Activated T-helper 1 cell treated with anti-CD3 and anti-CD28 coated beads, Interleukin-12 subunit alpha, Interleukin-12 subunit beta, Interleukin-2, Interleukin-4 antibody, amounts not matched to agents 30 ng/mL and 10 ng/mL and 1 ng/mL, durations not matched to agents 14 hours and 24 hours and 36 hours (primary cell): ENCODE measurements around the gene NLRP5. TPM values are rescaled to one million over a fixed set of nuclear protein-coding genes. Genes with fewer than 3 reads are reported as not detected.

Source experiments
- DNase-seq: peaks from one replicate; pipeline ENCODE4 v3.0.0; 2021; ENCODE audit warnings: low spot score
- H3K27ac Mint-ChIP-seq: one replicate; pipeline ENCODE4 v1.8.0; 2021; ENCODE audit warnings: mild to moderate bottlenecking, mixed read lengths
- H3K27me3 Mint-ChIP-seq: one replicate; pipeline ENCODE4 v1.8.0; 2022; ENCODE audit warnings: mild to moderate bottlenecking, moderate library complexity, mixed read lengths; ENCODE audit not compliant: insufficient read depth
- H3K36me3 Mint-ChIP-seq: one replicate; pipeline ENCODE4 v1.8.0; 2021; ENCODE audit warnings: low read depth, mixed read lengths
- H3K4me1 Mint-ChIP-seq: one replicate; pipeline ENCODE4 v1.8.0; 2021; ENCODE audit warnings: low read depth, mixed read lengths
- H3K4me3 Mint-ChIP-seq: one replicate; pipeline ENCODE4 v1.8.0; 2021; ENCODE audit warnings: mild to moderate bottlenecking, moderate library complexity, mixed read lengths
- H3K9me3 Mint-ChIP-seq: one replicate; pipeline ENCODE4 v1.8.0; 2021; ENCODE audit warnings: mixed read lengths
- intact Hi-C: fragments of 100-400 bp; cut with micrococcal nuclease; formaldehyde crosslinking; loops from one replicate; pipeline ENCODE4 v1.15.1; 2024
- total RNA-seq: library from RNA; stranded (reverse); gene quantifications from 2 replicates; pipeline ENCODE4 v1.2.3, GENCODE V29; 2022

The NLRP5 gene
- total RNA-seq, 1 donor from 2014 or later, result not detected

- DNase-seq, result no peak
- peaks cover 2% of the 10 kb centered on the region for H3K36me3 Mint-ChIP-seq
- intact Hi-C loops, result no loop called here
- H3K27ac Mint-ChIP-seq, result no peak overlapping the region
- H3K4me3 Mint-ChIP-seq, result no peak overlapping the region
- no peaks in the 10 kb centered on the region for H3K9me3 Mint-ChIP-seq
- H3K4me1 Mint-ChIP-seq, result peaks cover 10% of the 10 kb centered on the region
- no peaks in the 10 kb centered on the region for H3K27me3 Mint-ChIP-seq
Measured at GRCh38 chr19:56106397-56106849, 119.8 kb downstream of the NLRP5 start.

DNA sequence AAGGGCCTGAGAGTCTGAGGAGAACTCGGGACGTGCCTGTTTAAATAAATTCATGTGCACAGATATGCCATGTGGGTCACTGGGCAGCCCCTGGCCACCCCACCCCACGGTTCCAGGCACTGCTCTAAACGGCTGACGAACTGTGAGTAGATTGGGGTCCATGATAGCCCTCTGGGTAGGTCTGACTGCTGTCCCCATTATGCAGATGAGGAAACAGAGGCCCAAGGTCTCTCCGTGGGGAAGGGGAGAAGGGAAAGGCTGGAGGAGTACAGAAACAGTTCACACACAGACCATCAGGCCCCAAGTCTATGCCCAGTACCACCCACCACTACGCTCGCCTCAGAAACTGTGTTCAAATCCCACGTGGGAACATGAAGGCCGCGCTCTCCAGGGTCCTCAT lies 120.4 kb downstream of the NLRP5 start:
- Mint-ChIP-seq H3K9me3 (no peaks in the 10 kb centered on the region), H3K4me1 (peaks cover 10% of the 10 kb centered on the region), H3K27me3 (no peaks in the 10 kb centered on the region), H3K4me3 (no peak overlapping the region), H3K36me3 (no peaks in the 10 kb centered on the region), H3K27ac (no peak overlapping the region)
- DNase-seq, result no peak
- intact Hi-C loops, result no loop called here

DNA sequence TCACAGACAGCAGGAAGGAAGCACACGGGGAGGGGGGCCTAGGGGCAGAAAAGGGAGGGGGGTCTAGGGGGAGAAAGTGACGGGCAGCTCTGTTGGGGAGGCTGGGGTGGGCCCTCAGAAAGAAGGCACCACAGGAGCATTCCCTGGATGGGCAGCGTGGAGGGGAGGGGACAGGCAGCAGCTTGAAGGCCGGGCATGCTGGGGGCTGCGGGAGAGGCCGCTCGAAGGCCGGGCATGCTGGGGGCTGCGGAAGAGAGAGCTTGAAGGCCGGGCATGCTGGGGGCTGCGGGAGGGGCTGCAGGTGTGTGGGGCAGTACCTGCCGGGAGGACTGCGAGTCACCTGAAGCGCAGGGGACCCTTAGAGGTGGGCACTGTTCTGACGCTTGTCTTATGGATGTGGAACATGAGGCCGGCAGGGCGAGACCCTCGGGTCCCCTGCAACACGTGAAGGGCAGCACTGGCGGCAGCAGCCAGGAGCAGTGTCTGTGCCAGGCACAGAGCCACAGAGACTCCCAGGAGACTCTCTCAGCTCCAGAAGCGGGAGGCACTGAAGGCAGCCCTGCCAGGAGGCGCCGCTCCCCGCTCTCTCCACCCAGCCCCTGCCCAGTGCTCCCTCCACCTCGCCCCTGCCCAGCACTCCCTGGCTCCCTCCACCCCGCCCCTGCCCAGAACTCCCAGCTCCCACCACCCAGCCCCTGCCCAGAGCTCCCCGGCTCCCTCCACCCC lies 121.2 kb downstream of the NLRP5 start:
- peaks cover 18% of the 10 kb centered on the region for H3K4me1 Mint-ChIP-seq
- H3K27ac Mint-ChIP-seq, result no peak overlapping the region
- DNase-seq, result no peak
- H3K9me3 Mint-ChIP-seq, result no peaks in the 10 kb centered on the region
- no peaks in the 10 kb centered on the region for H3K36me3 Mint-ChIP-seq
- intact Hi-C loops, result no loop called here
- no peak overlapping the region for H3K4me3 Mint-ChIP-seq
- no peaks in the 10 kb centered on the region for H3K27me3 Mint-ChIP-seq

DNA sequence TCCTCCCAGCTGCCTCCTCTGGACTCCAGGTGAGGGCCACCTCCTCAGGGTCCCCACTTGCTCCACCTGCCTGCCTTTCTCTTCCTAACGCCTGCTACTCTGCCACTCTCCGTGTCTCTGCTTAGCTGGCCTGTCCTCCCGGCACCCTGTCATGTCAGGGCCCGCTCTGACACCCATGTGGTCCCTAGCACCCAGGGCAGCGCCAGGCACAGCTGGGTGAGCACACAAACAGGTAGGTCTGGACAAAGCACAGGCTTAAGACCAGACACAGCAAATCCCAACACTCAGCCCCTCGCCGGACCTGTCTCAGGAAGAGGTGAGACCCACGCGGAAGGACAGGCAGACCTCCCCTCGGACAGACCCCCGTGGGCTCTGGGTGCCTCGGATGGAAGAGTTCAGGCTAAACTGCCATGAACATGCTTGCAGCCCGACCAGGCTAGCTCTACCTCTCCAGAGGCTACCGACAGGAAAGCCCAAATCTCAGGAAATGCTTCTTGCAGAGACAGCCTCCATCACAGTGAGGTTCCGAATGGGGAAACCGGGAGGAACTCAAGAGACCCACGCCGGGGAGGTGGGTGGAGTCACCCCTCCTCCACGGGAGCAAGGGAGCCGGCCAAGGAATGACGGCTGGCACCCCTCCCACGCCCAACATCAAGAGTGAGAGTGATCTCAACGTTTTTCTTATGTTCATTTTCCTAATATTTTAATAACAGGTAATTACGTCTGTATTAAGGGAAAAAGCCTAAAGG lies 122.0 kb downstream of the NLRP5 start:
- DNase-seq, result no peak
- H3K4me1 Mint-ChIP-seq, result peaks cover 25% of the 10 kb centered on the region
- intact Hi-C loops, result no loop called here

DNA sequence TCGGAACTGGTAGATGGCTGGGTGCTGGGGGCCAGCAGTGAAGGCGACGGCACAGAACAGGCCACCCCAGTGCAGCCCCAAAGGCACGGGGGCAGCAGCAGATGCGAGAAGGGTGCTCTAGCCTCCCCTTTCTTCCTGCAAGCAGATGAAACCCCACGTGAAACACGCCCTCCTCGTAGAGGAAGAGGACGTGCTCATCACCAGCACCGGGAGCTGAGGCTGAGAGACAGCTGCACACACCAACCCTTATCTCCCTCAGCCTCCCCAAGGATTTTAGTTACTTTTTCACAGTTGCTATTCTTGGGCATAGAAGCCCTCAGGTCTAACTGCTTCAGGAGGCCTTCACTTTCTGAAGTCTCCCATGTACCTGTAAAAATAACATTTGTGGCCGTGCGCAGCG lies 122.7 kb downstream of the NLRP5 start:
- intact Hi-C loops, result no loop called here
- Mint-ChIP-seq H3K9me3 (no peaks in the 10 kb centered on the region), H3K4me1 (peaks cover 25% of the 10 kb centered on the region), H3K27ac (no peak overlapping the region), H3K36me3 (peaks cover 2% of the 10 kb centered on the region), H3K27me3 (no peaks in the 10 kb centered on the region), H3K4me3 (no peak overlapping the region)
- DNase-seq, result no peak

More for the DNA sequence above, 122.0 kb downstream of the NLRP5 start:
- Mint-ChIP-seq H3K9me3 (no peaks in the 10 kb centered on the region), H3K27ac (no peak overlapping the region), H3K36me3 (peaks cover 2% of the 10 kb centered on the region), H3K4me3 (no peak overlapping the region), H3K27me3 (no peaks in the 10 kb centered on the region)

DNA sequence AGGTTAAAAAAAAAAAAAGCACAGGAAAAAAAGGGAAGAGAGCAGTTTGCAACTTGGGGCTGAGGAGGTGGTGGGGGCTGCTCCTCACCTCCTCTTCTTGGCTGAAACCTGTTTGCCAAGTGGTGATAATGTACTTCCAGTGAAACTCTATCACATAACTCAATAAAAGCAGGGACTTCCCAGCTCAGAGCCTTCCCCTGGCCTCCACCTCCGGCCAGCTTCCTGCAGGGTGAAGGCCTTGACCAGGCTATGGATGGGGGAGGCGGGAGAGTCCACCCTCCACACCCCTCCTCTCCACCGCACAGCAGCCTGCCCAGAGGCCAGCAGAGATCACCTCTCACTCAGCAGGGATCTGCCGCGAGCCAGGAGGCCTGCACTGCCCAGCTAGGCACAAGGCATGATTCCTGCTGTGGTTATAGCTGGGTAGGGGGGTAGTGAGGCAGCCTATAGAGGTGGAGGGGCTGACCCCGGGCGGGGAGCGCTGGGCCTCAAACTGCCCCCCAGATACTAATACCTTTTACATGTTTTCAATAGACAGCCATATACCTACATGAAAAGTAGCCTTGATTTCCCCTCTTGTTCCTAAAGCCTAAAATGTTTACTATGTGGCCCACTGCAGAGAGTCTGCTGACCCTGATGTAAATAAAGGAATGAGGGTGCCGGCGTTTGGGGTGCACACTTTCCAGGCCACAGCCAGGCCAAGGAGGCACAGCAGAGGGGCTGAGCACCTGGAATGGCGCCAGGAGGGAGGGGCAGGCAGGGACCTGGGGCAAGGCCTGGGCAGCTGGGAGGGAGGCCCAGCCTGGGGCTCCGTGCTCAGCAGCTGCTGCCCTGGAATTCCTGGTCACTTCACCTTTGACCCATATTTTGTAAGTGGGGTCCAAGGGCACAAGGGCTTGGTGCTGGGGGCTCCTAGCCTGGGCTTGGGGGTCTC lies 124.2 kb downstream of the NLRP5 start:
- Mint-ChIP-seq H3K4me1 (peaks cover 32% of the 10 kb centered on the region), H3K36me3 (peaks cover 5% of the 10 kb centered on the region), H3K27me3 (no peaks in the 10 kb centered on the region), H3K9me3 (no peaks in the 10 kb centered on the region), H3K27ac (no peak overlapping the region), H3K4me3 (no peak overlapping the region)
- no peak for DNase-seq
- intact Hi-C loops, result no loop called here

Other genes with a start within 250 kb of the NLRP5 start
- not detected in 2 replicates for gene NLRP9, start 248.4 kb upstream of the NLRP5 start, total RNA-seq
- not detected in 2 replicates for gene RFPL4A, start 227.7 kb upstream of the NLRP5 start, total RNA-seq
- gene RFPL4AL1, start 217.7 kb upstream of the NLRP5 start, total RNA-seq, result not detected in 2 replicates
- gene NLRP11, start 154.8 kb upstream of the NLRP5 start, total RNA-seq, result not detected in 2 replicates
- gene NLRP4, start 150.2 kb upstream of the NLRP5 start, total RNA-seq, result not detected in 2 replicates
- gene NLRP13, start 54.4 kb upstream of the NLRP5 start, total RNA-seq, result not detected in 2 replicates
- not detected in 2 replicates for gene NLRP8, start 38.9 kb upstream of the NLRP5 start, total RNA-seq
- 41.8 and 42.6 TPM in 2 replicates for gene ZNF787, start 134.5 kb downstream of the NLRP5 start, total RNA-seq
- gene ZNF444, start 154.5 kb downstream of the NLRP5 start, total RNA-seq, result 33.8 and 36.5 TPM in 2 replicates
- gene GALP, start 189.2 kb downstream of the NLRP5 start, total RNA-seq, result not detected in 2 replicates
- gene ZSCAN5B, start 211.0 kb downstream of the NLRP5 start, total RNA-seq, result not detected in 2 replicates
- gene ZSCAN5C, start 215.5 kb downstream of the NLRP5 start, total RNA-seq, result not detected in 2 replicates